Neural cell (in vitro differentiated cells): ENCODE results near the gene FAM240A.

Experiments used
- CTCF ChIP-seq: fragments of 450-650 bp; IDR thresholded peaks from 2 replicates; pipeline ENCODE4 v1.5.1; 2014; ENCODE audit warnings: antibody characterized with exemption, mild to moderate bottlenecking, moderate library complexity; ENCODE audit not compliant: poor library complexity, severe bottlenecking
- EP300 ChIP-seq: fragments of 450-650 bp; conservative IDR thresholded peaks from 2 replicates; pipeline ENCODE4 v1.6.1; 2014; ENCODE audit warnings: antibody characterized with exemption, mild to moderate bottlenecking, moderate library complexity; ENCODE audit not compliant: poor library complexity, severe bottlenecking
- EZH2 ChIP-seq: fragments of 200-600, 300-800 bp; shearing (Covaris generic), sonication (generic); IDR thresholded peaks from 2 replicates; pipeline ENCODE4 v1.6.1; 2014; ENCODE audit warnings: antibody characterized with exemption, low read length, borderline replicate concordance, mild to moderate bottlenecking; ENCODE audit not compliant: insufficient read depth, poor library complexity, severe bottlenecking
- POLR2AphosphoS5 ChIP-seq: IDR thresholded peaks from 2 replicates; pipeline ENCODE4 v1.6.1; 2012
- REST ChIP-seq: IDR thresholded peaks from 2 replicates; pipeline ENCODE4 v1.6.1; 2012; ENCODE audit warnings: borderline replicate concordance

- TF ChIP-seq REST (no peak), EZH2 (no peak), EP300 (no peak), CTCF (no peak), POLR2AphosphoS5 (no peak)
Observed at GRCh38 chr3:46565607-46566039, 46.7 kb upstream of the FAM240A start.
